Naive thymus-derived CD4-positive, alpha-beta T cell (primary cell): ENCODE measurements around the gene LRRC53. TPM values are rescaled to one million over a fixed set of nuclear protein-coding genes. Genes with fewer than 3 reads are reported as not detected.

Source experiments
- ATAC-seq: fragments of 150-1000 bp; cut with Tn5 transposase; 2 replicates; pipeline ENCODE4 v1.10.0; 2021; ENCODE audit warnings: mild to moderate bottlenecking, moderate library complexity
- CTCF ChIA-PET: fragments of 350-600 bp; sonication (Branson Sonifier 250); formaldehyde crosslinking; loops from one replicate; lab custom pipeline; 2021; ENCODE audit warnings: antibody characterized with exemption; lab: Charles Lee
- POLR2A ChIA-PET: fragments of 350-600 bp; sonication (Branson Sonifier 250); formaldehyde crosslinking; loops from one replicate; lab custom pipeline; 2021; ENCODE audit warnings: antibody characterized with exemption, inconsistent platforms; lab: Charles Lee
- DNase-seq, 9 donors: peaks; one replicate each; pipeline versions ENCODE4 v3.0.0 to v3.0.0-alpha.2; 2020 to 2022; ENCODE audit warnings: mixed read lengths in 1 of 9
- H3K27ac ChIP-seq: one replicate; pipeline ENCODE4 v1.7.0; 2013; ENCODE audit warnings: mild to moderate bottlenecking, low read depth, low read length, moderate library complexity
- H3K27me3 ChIP-seq, 2 donors: one replicate each; pipeline ENCODE4 v1.7.0; 2013; ENCODE audit warnings: low read length in 2 of 2, mild to moderate bottlenecking in 2 of 2, moderate library complexity in 2 of 2; ENCODE audit not compliant: control insufficient read depth in 2 of 2, insufficient read depth in 2 of 2
- H3K36me3 ChIP-seq, 3 experiments: 1 replicate in 2 of 3; 2 replicates in 1 of 3; pipeline ENCODE4 v1.7.0; 2013; ENCODE audit warnings: low read length in 3 of 3, mild to moderate bottlenecking in 3 of 3, moderate library complexity in 1 of 3; ENCODE audit not compliant: insufficient read depth in 3 of 3, control insufficient read depth in 2 of 3
- H3K4me1 ChIP-seq, 2 donors: one replicate each; pipeline ENCODE4 v1.7.0; 2013; ENCODE audit warnings: low read length in 2 of 2, mild to moderate bottlenecking in 2 of 2, moderate library complexity in 1 of 2; ENCODE audit not compliant: control insufficient read depth in 2 of 2, insufficient read depth in 2 of 2
- H3K4me3 ChIP-seq: 2 replicates; pipeline ENCODE4 v1.7.0; 2013; ENCODE audit warnings: mild to moderate bottlenecking, low read length
- H3K9me3 ChIP-seq, 3 experiments: 1 replicate in 2 of 3; 2 replicates in 1 of 3; pipeline ENCODE4 v1.7.0; 2013; ENCODE audit warnings: low read length in 3 of 3; ENCODE audit not compliant: control insufficient read depth in 2 of 3
- H3K27ac Mint-ChIP-seq, 9 donors: one replicate each; pipeline ENCODE4 v1.8.0; 2020 to 2022; ENCODE audit warnings: mixed read lengths in 9 of 9, mild to moderate bottlenecking in 8 of 9, moderate library complexity in 5 of 9, inconsistent platforms in 2 of 9
- H3K27me3 Mint-ChIP-seq, 5 donors: one replicate each; pipeline ENCODE4 v1.8.0; 2021 to 2022; ENCODE audit warnings: mixed read lengths in 5 of 5, mild to moderate bottlenecking in 1 of 5
- H3K36me3 Mint-ChIP-seq, 5 donors: one replicate each; pipeline ENCODE4 v1.8.0; 2020 to 2022; ENCODE audit warnings: mixed read lengths in 5 of 5, mild to moderate bottlenecking in 3 of 5, inconsistent platforms in 1 of 5
- H3K4me1 Mint-ChIP-seq, 7 donors: one replicate each; pipeline ENCODE4 v1.8.0; 2020 to 2022; ENCODE audit warnings: mixed read lengths in 7 of 7, mild to moderate bottlenecking in 3 of 7, inconsistent platforms in 1 of 7
- H3K4me3 Mint-ChIP-seq, 10 donors: one replicate each; pipeline ENCODE4 v1.8.0; 2020 to 2022; ENCODE audit warnings: mild to moderate bottlenecking in 10 of 10, mixed read lengths in 10 of 10, moderate library complexity in 6 of 10, inconsistent platforms in 2 of 10
- H3K9me3 Mint-ChIP-seq, 11 donors: one replicate each; pipeline ENCODE4 v1.8.0; 2020 to 2022; ENCODE audit warnings: mixed read lengths in 11 of 11, mild to moderate bottlenecking in 4 of 11, inconsistent platforms in 1 of 11, moderate library complexity in 1 of 11
- intact Hi-C, 2 donors: fragments of 100-400 bp; cut with micrococcal nuclease; formaldehyde crosslinking; loops; one replicate each; pipeline ENCODE4 v1.15.1; 2023
- polyA plus RNA-seq, 2 donors: library from polyadenylated mRNA; unstranded; fragments of 300-500 nt; fragmentation: Illumina TruSeq; gene quantifications; one replicate each; pipeline ENCODE4 v1.2.3, GENCODE V29; 2021
- total RNA-seq, 6 experiments: library from RNA in 5 of 6; stranded (reverse) in 5 of 6; gene quantifications; 1 replicate in 5 of 6; 2 replicates in 1 of 6; pipeline ENCODE4 v1.2.3 and lab custom pipeline; 2021 to 2026

Gene LRRC53
- total and polyA plus RNA-seq, 7 experiments from 2014 or later = not detected

GRCh38 chr1:74478979-74479378 lies 33.4 kb downstream of the LRRC53 start:
- Histone ChIP-seq H3K27ac (no peak overlapping the region), H3K9me3 (no peaks in the 10 kb centered on the region), H3K36me3 (no peaks in the 10 kb centered on the region), H3K27me3 (no peaks in the 10 kb centered on the region), H3K4me1 (no peaks in the 10 kb centered on the region), H3K4me3 (no peak overlapping the region)
- peaks cover 0 to 17% (median 4%) of the 10 kb centered on the region in 5 donors for H3K27me3 Mint-ChIP-seq
- no peaks in the 10 kb centered on the region for H3K9me3 Mint-ChIP-seq
- ATAC-seq = no peak
- H3K4me3 Mint-ChIP-seq = no peak overlapping the region
- H3K36me3 Mint-ChIP-seq = no peaks in the 10 kb centered on the region
- H3K27ac Mint-ChIP-seq = no peak overlapping the region
- CTCF ChIA-PET = no interaction called here
- POLR2A ChIA-PET = no interaction called here
- no peak for DNase-seq
- intact Hi-C loops = no loop called here
- no peaks in the 10 kb centered on the region for H3K4me1 Mint-ChIP-seq

GRCh38 chr1:74474585-74474984 lies 37.8 kb downstream of the LRRC53 start:
- Mint-ChIP-seq H3K27ac (no peak overlapping the region), H3K4me1 (no peaks in the 10 kb centered on the region), H3K27me3 (peaks cover 0 to 6% (median 4%) of the 10 kb centered on the region in 5 donors), H3K4me3 (no peak overlapping the region), H3K36me3 (no peaks in the 10 kb centered on the region), H3K9me3 (peaks cover 0 to 3% (median 0%) of the 10 kb centered on the region in 11 donors)
- no peaks in the 10 kb centered on the region for H3K9me3 ChIP-seq
- H3K4me1 ChIP-seq = no peaks in the 10 kb centered on the region
- no peaks in the 10 kb centered on the region for H3K36me3 ChIP-seq
- CTCF ChIA-PET = no interaction called here
- ATAC-seq (no peak), DNase-seq (no peak)
- intact Hi-C loops = no loop called here
- no peaks in the 10 kb centered on the region for H3K27me3 ChIP-seq
- no peak overlapping the region for H3K27ac ChIP-seq
- H3K4me3 ChIP-seq = no peak overlapping the region
- POLR2A ChIA-PET = no interaction called here

DNA sequence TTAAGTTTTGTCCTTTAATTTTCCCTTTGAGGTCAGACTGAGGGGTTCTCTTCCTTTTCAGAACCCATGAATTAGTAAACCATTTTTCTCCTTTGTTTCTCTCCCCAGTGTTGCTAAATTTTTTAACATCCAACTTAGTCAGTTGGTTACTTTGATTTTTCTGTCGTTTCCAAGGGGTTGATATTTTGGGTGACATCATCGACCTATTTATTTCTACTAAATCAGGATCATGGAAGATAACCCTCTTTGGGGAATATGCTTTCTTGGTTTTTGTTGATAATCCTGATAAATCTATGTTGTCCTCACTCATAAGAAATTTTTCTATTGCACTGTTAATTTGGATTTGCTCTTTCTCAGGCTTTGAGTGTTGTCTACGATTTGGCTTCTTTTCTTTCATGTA lies 40.9 kb downstream of the LRRC53 start:
- H3K27ac ChIP-seq = no peak overlapping the region
- Mint-ChIP-seq H3K27ac (no peak overlapping the region), H3K36me3 (no peaks in the 10 kb centered on the region), H3K4me3 (no peak overlapping the region), H3K9me3 (peaks cover 0 to 3% (median 0%) of the 10 kb centered on the region in 11 donors), H3K4me1 (no peaks in the 10 kb centered on the region), H3K27me3 (peaks cover 0 to 11% (median 4%) of the 10 kb centered on the region in 5 donors)
- no peaks in the 10 kb centered on the region for H3K36me3 ChIP-seq
- no peaks in the 10 kb centered on the region for H3K27me3 ChIP-seq
- no peak for ATAC-seq
- H3K4me1 ChIP-seq = no peaks in the 10 kb centered on the region
- intact Hi-C loops = no loop called here
- no peak for DNase-seq
- no peaks in the 10 kb centered on the region for H3K9me3 ChIP-seq
- H3K4me3 ChIP-seq = no peak overlapping the region
- ChIA-PET CTCF (no interaction called here), POLR2A (no interaction called here)

GRCh38 chr1:74470936-74471335 lies 41.5 kb downstream of the LRRC53 start:
- Mint-ChIP-seq H3K4me3 (no peak overlapping the region), H3K27me3 (peaks cover 0 to 11% (median under 1%) of the 10 kb centered on the region in 5 donors), H3K9me3 (peaks cover 0 to 3% (median 0%) of the 10 kb centered on the region in 11 donors), H3K4me1 (no peaks in the 10 kb centered on the region), H3K27ac (no peak overlapping the region), H3K36me3 (no peaks in the 10 kb centered on the region)
- ATAC-seq (no peak), DNase-seq (no peak)
- Histone ChIP-seq H3K36me3 (no peaks in the 10 kb centered on the region), H3K4me1 (no peaks in the 10 kb centered on the region), H3K9me3 (no peaks in the 10 kb centered on the region), H3K27me3 (no peaks in the 10 kb centered on the region), H3K4me3 (no peak overlapping the region), H3K27ac (no peak overlapping the region)
- intact Hi-C loops = no loop called here
- POLR2A ChIA-PET = no interaction called here
- CTCF ChIA-PET = no interaction called here

- DNase-seq (no peak), ATAC-seq (no peak)
- Histone ChIP-seq H3K9me3 (no peaks in the 10 kb centered on the region), H3K4me1 (no peaks in the 10 kb centered on the region), H3K36me3 (no peaks in the 10 kb centered on the region), H3K4me3 (no peak overlapping the region), H3K27me3 (no peaks in the 10 kb centered on the region), H3K27ac (no peak overlapping the region)
- Mint-ChIP-seq H3K9me3 (peaks cover 0 to 3% (median 0%) of the 10 kb centered on the region in 11 donors), H3K36me3 (no peaks in the 10 kb centered on the region), H3K4me1 (no peaks in the 10 kb centered on the region), H3K4me3 (no peak overlapping the region), H3K27ac (no peak overlapping the region), H3K27me3 (peaks cover 0 to 11% (median 0%) of the 10 kb centered on the region in 5 donors)
- ChIA-PET POLR2A (no interaction called here), CTCF (interaction anchor here (0.6 kb wide), 1 partner anchor 20 kb away, joined by 3 read pairs; no protein-coding TSS in a partner anchor)
- intact Hi-C loops = no loop called here
These were observed 42.2 kb downstream of the LRRC53 start for GRCh38 chr1:74470251-74470650.

- H3K27me3 ChIP-seq = no peaks in the 10 kb centered on the region
- ATAC-seq (no peak), DNase-seq (no peak)
- no peaks in the 10 kb centered on the region for H3K36me3 Mint-ChIP-seq
- H3K4me1 ChIP-seq = no peaks in the 10 kb centered on the region
- no peak overlapping the region for H3K4me3 Mint-ChIP-seq
- ChIA-PET POLR2A (no interaction called here), CTCF (interaction anchor here (0.5 to 0.7 kb wide), 2 partner anchors 9 to 25 kb away, joined by 3 to 4 read pairs; no protein-coding TSS in a partner anchor)
- H3K9me3 ChIP-seq = no peaks in the 10 kb centered on the region
- H3K9me3 Mint-ChIP-seq = peaks cover 0 to 3% (median 0%) of the 10 kb centered on the region in 11 donors
- H3K27me3 Mint-ChIP-seq = peaks cover 0 to 11% (median 0%) of the 10 kb centered on the region in 5 donors
- intact Hi-C loops = no loop called here
- H3K36me3 ChIP-seq = no peaks in the 10 kb centered on the region
- H3K4me3 ChIP-seq = no peak overlapping the region
- no peak overlapping the region for H3K27ac ChIP-seq
- H3K27ac Mint-ChIP-seq = no peak overlapping the region
- no peaks in the 10 kb centered on the region for H3K4me1 Mint-ChIP-seq
These were observed 43.3 kb downstream of the LRRC53 start for GRCh38 chr1:74468982-74469603.

DNA sequence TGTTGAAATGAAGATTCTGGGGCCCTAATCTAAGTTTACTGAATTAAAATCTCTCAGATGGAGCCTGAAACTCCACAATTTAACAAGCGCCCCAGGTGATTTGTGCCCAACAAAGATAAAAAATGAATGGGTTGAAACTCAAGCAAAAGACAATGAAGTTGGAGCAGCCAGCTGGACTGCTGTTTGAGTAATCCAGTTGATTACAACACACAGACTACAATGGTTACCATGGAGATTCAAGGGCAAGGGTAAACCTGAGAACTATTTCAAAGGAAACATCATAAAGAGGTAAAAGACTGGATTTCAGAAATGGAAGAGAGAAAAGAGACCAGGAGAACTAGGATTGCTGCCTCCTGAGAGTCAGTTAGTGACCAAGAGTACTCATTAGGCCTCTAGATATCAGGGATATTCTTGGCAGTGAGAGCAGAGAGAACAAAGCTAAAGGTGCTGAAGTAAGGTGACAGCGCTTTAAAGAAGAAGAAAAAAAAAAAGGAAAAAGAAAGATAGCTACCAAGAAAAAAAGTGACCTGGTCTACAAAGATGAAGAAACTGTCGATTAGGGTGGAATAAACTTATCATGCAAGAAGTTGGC lies 44.5 kb downstream of the LRRC53 start:
- Histone ChIP-seq H3K27ac (no peak overlapping the region), H3K4me3 (no peak overlapping the region), H3K4me1 (no peaks in the 10 kb centered on the region), H3K9me3 (no peaks in the 10 kb centered on the region), H3K27me3 (no peaks in the 10 kb centered on the region), H3K36me3 (no peaks in the 10 kb centered on the region)
- POLR2A ChIA-PET = no interaction called here
- Mint-ChIP-seq H3K36me3 (no peaks in the 10 kb centered on the region), H3K4me1 (no peaks in the 10 kb centered on the region), H3K27ac (no peak overlapping the region), H3K4me3 (no peak overlapping the region), H3K27me3 (peaks cover 0 to 11% (median 0%) of the 10 kb centered on the region in 5 donors), H3K9me3 (peaks cover 0 to 3% (median 0%) of the 10 kb centered on the region in 11 donors)
- DNase-seq = no peak
- intact Hi-C loops = no loop called here
- no peak for ATAC-seq
- CTCF ChIA-PET = no interaction called here
